Hepatocyte (in vitro differentiated cells): Measurements from ENCODE around the gene FBRSL1.

Source experiments
- EZH2 ChIP-seq: fragments of 200-600 bp; sonication (generic); IDR thresholded peaks from 2 replicates; pipeline ENCODE4 v1.6.1; 2016; ENCODE audit warnings: antibody characterized with exemption, mild to moderate bottlenecking, borderline replicate concordance
- EZH2phosphoT487 ChIP-seq: fragments of 200-600 bp; sonication (generic); IDR thresholded peaks from one replicate; pipeline ENCODE4 v1.6.1; 2018; ENCODE audit warnings: antibody characterized with exemption, mild to moderate bottlenecking, low read depth, moderate library complexity; ENCODE audit not compliant: unreplicated experiment, severe bottlenecking
- TF ChIP-seq, protein P1 (sequence below): fragments of 200-600 bp; sonication (generic); IDR thresholded peaks from 2 replicates; pipeline ENCODE4 v1.5.1; 2016; ENCODE audit warnings: antibody characterized with exemption, mild to moderate bottlenecking; ENCODE audit not compliant: poor library complexity

DNA sequence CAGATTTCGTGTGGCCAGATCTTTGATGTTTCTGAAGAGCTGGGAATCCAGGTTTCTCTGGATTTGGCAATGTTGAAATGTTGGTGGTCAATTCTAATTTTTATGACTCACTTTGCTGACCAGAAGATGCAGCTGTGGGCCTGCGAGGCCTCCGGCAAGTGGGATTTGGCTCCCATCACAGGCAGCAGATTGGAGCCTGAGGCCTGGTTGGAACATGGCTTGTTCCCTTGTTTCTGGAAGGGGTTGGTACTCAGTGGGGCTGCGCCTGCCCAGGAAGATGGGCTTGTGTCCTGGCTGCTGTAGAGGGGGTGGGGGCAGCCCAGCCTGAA is 23.1 kb downstream of the FBRSL1 start:
- TF ChIP-seq, protein P1, sequence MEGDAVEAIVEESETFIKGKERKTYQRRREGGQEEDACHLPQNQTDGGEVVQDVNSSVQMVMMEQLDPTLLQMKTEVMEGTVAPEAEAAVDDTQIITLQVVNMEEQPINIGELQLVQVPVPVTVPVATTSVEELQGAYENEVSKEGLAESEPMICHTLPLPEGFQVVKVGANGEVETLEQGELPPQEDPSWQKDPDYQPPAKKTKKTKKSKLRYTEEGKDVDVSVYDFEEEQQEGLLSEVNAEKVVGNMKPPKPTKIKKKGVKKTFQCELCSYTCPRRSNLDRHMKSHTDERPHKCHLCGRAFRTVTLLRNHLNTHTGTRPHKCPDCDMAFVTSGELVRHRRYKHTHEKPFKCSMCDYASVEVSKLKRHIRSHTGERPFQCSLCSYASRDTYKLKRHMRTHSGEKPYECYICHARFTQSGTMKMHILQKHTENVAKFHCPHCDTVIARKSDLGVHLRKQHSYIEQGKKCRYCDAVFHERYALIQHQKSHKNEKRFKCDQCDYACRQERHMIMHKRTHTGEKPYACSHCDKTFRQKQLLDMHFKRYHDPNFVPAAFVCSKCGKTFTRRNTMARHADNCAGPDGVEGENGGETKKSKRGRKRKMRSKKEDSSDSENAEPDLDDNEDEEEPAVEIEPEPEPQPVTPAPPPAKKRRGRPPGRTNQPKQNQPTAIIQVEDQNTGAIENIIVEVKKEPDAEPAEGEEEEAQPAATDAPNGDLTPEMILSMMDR = no peak
- no peak for TF ChIP-seq EZH2phosphoT487
- TF ChIP-seq EZH2 = no peak
